Left forelimb (tissue), 1 donor: ENCODE measurements around the gene REXO1.
"Not testable (repeated sequence)": the region's sequence is repeated elsewhere in the genome, so short reads cannot be mapped to it uniquely, and the experiment has no call there.

Source experiments
- DNase-seq: peaks from one replicate; pipeline ENCODE4 v3.0.0-alpha.2; 2018; ENCODE audit warnings: low spot score

REXO1 gene

DNA sequence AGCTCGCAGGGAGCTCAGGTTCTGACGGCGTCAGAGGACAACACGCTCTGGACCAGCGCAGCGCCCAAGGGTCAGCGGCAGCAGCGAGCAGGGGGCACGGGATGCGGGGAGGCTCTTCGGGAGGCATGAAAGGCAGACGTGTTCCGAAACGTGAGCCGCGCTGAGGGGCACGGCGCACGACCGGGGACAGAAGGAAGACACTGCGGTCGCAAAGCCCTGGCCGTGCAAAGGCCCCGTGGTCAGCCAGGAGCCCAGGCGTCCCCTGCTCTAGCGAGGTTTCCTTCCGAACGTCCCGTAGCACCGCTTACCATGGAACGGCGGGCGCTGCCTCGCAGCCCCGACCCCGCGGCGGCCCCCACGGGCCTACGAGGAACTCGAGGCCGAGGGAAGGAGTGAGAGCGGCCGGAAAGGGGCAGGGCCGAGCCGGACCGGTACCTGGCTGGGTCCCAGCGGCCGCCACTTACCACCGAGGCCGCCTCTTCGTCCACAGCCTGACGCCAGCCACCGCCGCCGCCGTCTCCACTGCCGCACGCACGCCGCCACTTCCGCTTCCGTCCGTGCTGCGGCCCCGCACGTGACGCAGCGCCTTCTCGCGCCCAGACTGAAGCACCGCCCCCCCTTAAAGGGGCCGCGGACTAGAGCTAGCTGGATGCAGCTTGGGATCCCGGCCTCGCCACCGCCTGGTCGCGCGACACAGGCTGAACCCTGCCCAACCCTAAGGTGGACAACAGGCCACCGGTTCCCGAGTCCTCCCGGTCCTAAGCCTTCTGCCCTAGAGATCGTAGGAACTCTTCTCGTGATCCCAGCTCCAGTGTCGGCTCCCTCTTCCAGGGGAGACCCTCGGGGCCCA, 27.6 kb upstream of the REXO1 start:
- peak; percentile 92 for DNase-seq

DNA sequence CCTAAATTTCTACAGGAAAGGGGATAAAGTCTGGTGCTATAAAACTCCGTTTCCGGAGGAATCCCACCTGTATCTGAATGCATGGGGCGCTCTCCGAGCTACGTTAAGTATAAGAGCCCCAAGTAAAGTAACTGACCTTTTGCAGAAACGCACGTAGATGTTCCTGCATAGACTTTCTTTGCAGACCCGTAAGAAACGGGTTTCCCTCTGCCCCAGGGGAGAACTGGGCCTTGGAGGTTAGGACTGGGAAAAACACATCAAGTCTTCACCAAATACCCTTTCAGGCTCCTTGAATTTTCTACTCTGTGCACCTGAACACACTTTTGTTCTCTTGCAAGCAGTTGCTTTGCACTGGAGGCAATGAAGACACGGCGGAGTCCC, 27.0 kb upstream of the REXO1 start:
- DNase-seq: not testable (repeated sequence)

DNA sequence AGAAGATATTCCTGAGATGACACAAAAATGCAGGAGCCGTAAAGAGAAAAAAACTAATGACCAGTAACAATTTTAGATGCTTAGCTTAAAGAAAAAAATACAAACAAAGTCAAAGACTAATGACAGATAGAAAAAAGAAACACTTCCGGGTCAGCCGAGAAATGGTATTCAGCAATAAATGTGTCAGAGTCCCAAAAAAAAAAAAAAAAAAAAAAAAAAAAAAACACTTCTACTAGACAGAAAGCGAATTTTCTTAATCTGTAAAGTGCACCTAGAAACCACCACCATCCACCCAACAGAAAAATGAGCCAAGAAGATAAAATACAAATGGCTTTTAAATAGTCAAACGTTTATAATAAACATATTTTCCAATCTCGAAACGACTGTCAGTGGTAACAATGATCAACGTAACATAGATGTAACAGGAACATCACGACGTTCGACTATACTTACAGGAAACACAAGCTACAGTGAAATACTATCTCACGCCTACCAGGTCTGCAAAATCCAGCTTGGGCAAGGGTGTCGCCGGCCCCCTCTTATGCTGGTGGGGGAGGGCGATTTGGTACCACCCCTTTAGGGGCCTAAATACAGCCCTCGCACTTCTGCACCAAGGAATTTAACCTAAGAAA, 26.4 kb upstream of the REXO1 start:
- DNase-seq: no peak

DNA sequence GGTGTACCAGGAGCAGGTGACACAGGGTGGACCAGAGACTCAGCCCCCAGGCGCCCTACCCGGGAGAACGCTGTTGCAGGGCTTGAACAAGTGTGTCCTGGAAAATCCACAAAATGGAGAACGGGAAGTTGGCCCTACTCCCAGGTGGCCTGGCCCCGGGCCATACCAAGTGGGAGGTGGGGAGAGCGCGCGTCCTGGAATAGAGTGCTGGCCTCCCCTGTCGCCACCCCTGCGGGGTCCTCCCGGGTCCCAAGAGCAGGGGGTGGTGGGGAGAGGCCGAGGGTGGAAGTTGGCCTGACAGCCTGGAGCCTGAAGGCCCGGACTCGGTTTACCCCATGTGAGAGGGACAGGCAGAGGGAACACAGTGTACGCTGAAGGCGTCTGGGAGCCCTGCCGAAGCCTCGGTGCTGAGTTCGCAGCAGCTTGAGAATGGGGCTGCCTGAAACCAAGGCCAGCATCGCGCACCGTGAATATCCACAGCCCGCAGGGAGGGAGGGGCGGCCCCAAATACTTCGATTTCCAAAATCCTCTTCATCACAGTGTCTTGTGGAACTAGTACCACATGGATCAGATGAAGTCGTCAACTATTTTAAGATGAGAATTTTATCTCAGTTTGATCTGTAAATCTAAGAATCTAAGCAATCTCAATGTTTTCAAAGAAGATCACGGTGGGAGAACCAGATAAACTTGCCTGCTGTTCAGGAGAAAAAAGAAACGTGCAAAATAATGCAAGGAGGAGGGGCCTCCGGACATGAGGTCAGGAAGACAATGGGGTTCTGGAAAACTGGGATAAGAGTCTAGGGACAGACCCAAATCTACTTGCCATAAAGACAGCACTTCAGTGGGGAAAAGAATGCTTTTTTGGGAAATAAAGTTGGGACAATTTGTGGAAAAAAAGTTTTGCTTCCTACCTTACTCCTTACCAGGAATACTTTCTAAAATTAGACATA, 25.5 kb upstream of the REXO1 start:
- DNase-seq: no peak

DNA sequence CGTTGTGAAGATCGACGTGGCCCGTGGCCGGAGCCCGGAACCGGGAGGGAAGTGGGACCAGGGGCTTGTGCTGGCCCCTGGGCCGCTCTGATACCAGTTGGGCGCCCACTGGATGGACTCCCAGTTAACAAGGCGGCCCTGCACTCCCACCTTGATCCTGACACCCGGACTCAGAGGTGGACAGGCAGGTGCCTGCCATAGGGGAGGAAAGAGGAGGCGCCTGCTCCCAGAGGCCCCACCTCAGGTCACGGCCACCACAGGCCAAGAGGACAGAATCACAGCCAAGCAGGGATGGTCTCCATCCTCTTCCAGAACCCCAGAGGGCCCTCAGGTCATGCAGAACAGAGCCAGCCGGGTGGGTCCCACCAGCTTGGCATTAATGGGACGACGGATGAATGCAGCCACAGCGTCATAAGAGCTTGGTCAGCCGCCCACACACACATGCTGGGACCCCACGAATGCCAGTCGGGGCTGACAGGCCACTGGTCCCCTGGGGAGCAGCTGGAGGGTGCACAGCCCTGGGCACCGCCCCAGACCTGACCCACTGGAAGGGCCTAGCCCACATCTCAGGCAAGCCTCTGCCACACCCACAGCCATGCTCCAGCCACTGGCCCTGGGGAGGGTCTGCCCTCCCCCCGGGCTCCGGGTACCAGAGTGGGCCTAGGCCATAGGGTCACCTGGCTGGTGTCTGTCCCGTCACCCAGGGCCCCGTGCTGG, 24.7 kb upstream of the REXO1 start:
- DNase-seq: no peak

DNA sequence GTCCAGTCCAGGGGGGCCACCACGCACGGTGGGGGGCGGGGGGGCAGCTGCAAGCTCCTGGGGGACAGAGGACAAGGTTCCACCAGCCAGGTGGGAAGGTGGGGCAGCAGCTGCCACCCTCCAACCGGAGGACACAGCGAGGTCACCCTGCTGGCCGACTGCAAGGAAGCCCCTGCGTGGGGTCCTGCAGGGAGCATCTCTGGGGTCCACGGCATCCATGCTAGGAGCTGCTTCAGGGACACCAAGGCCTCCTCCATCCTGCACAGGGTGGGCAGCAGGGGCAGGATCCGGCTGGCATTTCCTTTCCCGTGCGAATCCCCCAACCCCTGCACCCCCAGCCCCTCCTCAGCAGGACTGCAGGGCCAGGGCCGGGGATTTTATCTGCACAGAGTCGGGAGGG, 23.3 kb upstream of the REXO1 start:
- DNase-seq: no peak

DNA sequence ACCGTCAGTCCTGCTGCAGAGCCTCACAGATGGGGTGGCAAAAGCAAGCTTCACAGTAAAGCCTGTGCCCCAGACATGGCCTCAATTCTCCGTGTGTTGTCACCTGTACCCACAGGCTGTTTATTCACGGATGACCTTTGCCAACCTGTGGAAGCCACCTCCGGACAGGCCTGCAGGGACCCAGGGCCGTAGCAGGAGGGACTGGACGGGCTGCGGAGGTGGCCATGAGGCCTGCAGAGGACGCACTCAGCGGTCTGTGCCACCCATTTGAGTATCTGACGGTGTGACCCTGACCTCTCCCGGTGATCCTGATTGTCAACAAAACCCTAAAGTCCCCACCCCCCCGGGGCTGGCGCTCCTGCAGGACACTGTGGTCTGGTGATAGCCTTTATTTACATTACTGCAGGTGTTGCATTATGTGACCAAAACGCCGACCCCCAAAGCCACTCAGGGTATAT, 22.9 kb upstream of the REXO1 start:
- no peak for DNase-seq

DNA sequence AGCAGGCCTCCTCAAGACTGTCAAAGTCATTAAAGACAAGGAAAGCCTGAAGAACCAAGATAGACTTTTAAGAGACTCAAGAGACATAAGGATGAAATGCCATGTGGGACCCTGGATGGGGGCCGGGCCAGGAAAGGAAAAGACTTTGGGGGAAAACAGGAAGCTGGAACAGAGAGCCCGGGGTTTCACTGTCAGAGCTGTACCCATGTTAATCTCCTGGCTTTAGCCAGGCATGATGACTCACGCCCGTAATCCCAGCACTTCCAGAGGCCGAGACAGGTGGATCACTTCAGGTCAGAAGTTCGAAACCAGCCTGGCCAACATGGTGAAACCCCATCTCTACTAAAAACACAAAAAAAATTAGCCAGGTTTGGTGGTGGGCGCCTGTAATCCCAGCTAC, 20.7 kb upstream of the REXO1 start:
- no peak for DNase-seq

DNA sequence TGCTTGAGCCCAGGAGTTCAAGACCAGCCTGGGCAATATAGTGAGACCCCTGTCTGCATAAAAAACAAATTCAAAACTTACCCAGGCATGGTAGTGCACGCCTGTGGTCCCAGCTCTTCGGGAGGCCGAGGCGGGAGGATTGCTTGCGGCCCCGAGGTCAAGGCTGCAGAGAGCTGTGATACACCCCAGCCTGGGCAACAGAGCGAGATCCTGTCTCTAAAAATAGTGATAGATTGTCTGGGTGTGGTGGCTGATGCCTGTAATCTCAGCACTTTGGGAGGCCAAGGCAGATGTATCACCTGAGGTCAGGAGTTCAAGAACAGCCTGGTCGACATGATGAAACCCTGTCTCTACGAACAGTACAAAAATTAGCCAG, 19.1 kb upstream of the REXO1 start:
- DNase-seq: no peak

DNA sequence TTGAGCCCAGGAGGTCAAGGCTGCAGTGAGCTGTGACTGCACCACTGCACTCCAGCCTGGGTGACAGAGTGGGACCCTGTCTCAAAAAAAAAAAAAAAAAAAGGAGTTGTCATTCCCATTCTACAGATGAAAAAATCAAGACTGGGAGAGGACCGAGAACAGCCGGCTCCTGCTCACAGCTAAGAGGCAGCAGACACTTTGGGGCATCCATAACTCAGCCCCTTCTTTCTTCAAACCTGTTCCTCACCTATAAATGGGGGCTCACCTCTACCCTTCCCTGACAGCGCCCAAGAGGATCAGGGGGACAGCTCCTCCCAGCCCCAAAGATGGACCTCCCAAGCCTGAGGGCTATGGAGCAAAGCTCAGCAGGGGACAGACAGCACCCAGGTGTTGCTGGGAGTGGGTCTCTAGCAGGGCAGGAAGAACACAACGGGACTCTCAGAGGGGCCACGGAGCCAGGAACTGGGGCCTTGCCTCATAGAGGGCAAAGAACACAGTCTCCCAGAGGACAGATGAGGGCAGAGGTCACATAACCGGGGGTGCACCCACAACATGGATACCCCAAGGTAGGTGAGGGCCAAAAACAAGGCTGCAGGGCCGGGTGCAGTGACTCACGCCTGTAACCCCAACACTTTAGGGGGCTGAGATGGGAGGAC, 18.5 kb upstream of the REXO1 start:
- no peak for DNase-seq

DNA sequence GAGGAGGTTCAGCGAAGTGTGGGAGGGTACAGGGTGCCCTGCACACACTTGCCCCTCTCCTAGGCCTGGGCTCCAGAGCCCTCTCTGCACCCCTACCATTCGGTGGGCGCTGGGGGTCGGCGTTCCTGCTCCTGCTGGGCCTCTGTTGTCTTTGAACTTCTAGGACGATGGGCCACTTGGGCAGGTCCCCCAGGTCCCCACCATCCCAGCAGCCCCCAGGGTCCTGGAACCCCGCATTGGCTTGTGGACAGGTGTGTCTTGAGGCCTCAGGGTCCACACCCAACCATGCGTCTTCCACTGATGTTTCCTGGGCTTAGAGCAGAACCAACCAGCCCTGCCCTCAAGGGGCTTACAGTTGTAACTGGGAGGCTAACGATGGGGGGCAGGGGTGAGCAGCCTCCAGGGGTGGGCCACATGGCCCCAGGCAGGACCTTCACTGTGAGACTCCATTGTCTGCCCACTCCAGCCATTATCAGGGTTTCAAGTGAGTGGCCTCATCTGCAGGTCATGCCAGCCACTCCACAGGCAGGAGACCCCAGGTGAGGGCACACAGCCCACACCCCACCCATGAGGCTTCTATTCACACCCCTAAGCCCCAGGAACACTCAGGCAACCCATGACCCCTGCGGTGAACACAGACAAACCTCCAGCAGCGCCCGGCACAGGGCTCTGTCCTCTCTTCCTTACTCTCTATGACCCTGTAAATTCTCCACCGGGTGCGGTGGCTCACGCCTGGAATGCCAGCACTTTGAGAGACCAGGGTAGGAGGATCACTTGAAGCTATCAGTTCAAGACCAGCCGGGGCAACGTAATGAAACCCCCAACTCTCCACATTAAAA, 17.1 kb upstream of the REXO1 start:
- DNase-seq: peak; percentile 68

DNA sequence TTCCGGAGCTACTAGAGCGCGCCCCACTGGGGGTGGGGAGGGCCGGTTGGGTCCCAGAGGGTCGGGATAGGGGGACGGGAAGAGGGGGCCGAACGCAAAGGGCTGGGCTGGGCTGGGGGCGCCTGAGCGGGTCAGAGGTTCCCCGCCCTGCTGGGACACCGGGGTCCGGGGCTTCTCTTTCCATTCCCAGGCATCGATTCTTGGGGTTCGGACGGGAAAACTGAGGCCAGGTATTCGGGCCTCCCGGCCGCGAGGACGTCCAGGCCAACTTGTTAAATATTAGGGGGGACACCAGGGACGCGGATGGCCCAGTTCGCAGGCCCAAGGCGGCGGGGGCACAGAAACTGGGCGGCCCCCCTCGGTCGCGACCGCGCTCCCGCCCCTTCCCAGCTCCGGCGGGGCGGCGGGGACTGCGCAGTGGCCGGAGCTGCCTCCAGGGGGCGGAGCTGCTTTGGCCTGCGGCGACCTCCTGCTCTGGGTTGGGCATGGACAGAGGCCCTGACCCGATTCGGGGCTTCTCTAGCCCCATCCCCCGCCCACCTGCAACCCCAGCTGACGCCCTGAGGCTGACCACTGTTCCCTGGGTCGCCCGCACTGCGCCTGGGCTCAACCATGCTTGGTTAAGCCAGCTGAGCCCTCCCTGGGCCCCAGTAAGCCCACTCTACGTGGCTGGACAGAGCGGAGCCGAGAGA, 16.3 kb upstream of the REXO1 start:
- peak; percentile 80 for DNase-seq

DNA sequence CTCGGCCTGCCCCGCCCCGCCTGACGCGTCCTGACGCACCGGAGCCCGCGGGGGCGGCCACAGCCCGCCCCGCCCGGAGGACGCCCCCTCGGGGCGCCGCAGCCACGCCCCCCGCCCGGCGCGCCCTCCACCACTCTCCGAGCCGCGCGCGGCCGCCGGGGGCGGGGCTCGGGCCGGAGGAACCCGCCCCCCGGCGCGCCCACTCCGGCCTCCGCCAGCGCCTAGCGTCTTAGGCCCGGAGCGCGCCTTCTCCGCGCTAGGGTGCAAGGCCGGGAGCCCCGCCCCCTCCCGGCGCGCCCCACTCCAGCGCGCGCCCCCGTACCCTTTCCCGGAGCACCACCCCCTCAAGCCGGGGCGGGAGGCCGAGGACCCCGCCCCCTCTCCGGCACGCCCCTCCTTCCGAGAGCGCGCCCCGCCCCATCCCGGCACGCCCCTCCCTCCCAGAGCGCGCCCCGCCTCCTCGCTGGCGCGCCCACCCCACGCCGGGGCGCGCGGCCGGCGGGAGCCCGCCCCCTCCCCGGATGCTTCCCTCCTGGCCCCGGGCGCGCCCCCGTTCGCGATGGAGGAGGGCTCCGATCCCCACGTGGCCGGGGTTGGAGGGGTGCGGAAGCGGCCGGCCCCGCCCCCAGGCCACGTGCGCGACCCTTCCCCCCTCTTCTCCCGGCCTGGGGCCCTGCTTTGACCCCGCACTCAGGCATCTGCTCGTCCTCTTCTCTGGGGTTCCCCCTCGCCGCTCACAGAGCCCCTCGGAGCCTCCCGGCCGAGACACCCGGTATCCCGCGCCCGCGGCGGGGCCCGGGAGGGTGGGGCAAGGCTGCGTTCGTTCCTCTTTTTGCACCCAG, 15.6 kb upstream of the REXO1 start:
- peak; percentile 96 for DNase-seq

DNA sequence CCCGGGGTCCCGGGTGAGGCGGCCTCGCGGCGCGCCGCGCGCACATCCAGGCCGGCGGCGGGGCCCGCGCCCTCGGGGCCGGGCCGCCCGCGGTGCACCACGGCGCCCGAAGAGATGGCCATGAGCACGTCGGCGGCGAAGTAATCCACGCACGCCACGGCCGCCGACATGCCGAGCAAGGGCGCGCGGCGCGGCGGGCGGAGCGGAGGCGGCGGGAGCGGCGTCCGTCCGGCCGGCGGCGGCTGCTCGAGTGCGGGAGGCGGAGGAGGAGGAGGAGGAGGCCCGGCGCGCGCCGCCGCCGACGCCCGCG, 15.0 kb upstream of the REXO1 start, which contains the start of gene KLF16:
Gene KLF16 (minus strand): TSS at position 252 of the 310 bp plus-strand sequence. CDS start 82 bp downstream, at position 170.
- DNase-seq: no peak

DNA sequence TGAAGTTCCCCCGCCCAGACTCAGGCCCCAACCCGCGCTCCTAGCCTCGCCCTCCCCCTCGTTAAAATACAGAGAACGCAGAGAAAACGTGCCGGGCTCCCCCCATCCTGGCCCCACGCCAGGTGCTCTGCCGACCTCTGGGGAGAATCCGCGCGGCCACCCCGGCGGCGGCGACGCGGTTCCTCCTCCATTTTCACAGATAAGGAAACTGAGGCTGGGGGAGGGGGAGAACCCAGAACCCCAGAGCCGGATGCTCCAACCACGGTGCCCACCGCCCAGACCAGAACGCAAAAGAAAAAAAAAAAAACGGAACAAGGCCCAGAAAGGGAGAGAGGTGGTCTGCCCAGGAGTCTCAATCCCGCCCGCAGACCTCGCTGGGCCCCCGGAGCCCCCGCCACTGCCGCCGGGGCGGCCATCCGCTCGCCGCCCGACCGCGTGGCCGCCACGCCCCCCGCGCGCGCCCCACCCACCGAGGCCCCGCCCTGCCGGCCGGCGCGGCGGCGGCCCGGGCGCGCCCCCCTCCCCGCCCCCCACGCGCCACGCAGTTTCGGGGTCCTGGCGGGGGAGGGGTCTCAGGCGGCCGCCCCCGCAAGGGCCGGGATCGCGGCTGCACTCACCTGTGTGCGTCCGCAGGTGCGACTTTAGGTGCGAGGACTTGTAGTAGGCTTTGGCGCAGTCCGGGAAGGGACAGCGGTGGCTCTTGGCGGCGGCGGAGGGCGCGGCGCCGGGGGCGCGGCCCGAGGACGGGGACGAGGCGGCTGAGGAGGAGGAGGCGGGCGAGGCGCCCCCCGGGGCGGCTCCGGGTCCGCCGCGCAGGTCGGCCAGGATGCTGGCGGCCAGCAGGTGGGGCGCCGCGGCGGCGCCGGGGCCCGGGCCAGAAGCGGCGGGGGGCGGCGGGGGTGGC, 14.4 kb upstream of the REXO1 start:
- peak; percentile 70 for DNase-seq

DNA sequence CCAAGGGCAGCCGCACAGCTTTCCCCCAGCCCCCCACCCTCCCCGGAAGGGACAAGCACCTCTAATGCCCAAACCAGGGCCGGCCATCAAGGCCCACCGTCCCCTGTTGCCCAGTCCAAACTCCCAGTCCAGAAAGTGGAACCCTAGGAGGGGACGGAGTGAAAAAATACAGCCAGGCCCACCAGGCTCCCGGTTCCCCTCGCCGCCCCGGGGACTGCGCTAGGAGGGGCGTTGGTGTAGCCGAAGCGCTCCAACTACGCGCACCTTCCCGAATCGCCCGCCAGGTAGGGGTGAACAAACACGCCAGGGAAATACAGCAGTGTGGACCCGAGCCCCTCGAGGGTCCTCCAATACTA, 13.8 kb upstream of the REXO1 start:
- DNase-seq: no peak

DNA sequence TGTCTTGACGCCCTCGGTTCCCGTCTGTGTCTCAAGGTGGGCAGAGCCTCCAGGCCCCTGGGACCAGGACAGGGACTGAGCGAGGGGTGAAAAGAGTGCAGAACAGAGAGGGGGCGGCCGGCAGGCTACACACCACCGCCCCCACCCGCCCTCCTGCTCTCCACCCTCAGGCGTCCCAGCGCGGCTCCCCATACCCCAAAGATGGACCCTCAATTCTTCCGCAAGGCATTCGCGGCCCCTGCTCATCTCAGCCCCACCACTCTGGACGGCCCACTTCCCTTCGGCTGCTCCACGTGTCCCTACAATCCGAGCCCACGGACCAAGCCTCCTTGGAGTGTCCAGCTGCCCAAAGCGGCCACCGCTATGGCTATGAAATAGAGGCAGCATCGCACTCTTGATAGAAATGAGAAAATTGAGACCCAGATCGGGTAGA, 13.3 kb upstream of the REXO1 start:
- DNase-seq: no peak
